ENCODE data around the gene CD22. TPM values are rescaled to one million over a fixed set of nuclear protein-coding genes. Genes with fewer than 3 reads are reported as not detected.

Gene CD22
- total and polyA plus RNA-seq, 2 of the 8 experiments (the other 6 are each of a cell fraction or from before 2014, with no cell fraction given), result 0.06 to 0.60 TPM

GRCh38 chr19:35341565-35342225, 12.7 kb downstream of the CD22 start:
- no peak overlapping the region for H2AK5ac ChIP-seq (ENCODE audit: low read depth, low read length)
- H3K9me3 ChIP-seq (ENCODE audit: insufficient read depth in 2 of 2, low read depth in 1 of 2, low read length in 1 of 2), result no peaks in the 10 kb centered on the region
- FAIRE-seq, result no peak
- H3K4me3 ChIP-seq (ENCODE audit: extremely low read depth in 1 of 4, insufficient read depth in 2 of 4, low read depth in 3 of 4, low read length in 4 of 4), result no peak overlapping the region
- no peak overlapping the region for H2BK15ac ChIP-seq (ENCODE audit: low read length)
- H4K20me1 ChIP-seq (replicated peaks in 1 of 2; ENCODE audit: control insufficient read depth in 1 of 2, insufficient read depth in 2 of 2, low read length in 2 of 2), result no peaks in the 10 kb centered on the region
- no peak overlapping the region for H2BK120ac ChIP-seq (replicated peaks; ENCODE audit: low read depth, low read length)
- H3K23me2 ChIP-seq (ENCODE audit: low read depth, low read length), result no peaks in the 10 kb centered on the region; the same call in 1 of the 2 replicates
- no peak overlapping the region for H3K9ac ChIP-seq (replicated peaks in 1 of 4; ENCODE audit: extremely low read depth in 1 of 4, low read depth in 3 of 4, low read length in 3 of 4)
- H3K4me1 ChIP-seq (replicated peaks in 1 of 4; ENCODE audit: control insufficient read depth in 3 of 4, insufficient read depth in 4 of 4, low read length in 3 of 4), result no peaks in the 10 kb centered on the region
- H2BK5ac ChIP-seq (ENCODE audit: low read depth, low read length), result no peak overlapping the region
- no peak overlapping the region for H4K5ac ChIP-seq (ENCODE audit: insufficient read length, low read depth, low read length)
- no peak overlapping the region for H3K18ac ChIP-seq (ENCODE audit: extremely low read depth, low read length)
- no peak overlapping the region for H3K23ac ChIP-seq (ENCODE audit: insufficient read length)
- no peak overlapping the region for H2BK20ac ChIP-seq (ENCODE audit: low read length)
- TF ChIP-seq ZNF274 (IDR thresholded peaks at IDR 0.05; ENCODE audit: borderline replicate concordance, extremely low read depth, low read length), result no peak
- no peak for TF ChIP-seq CEBPB (IDR thresholded peaks at IDR 0.05; ENCODE audit: low read depth, low read length)
- TF ChIP-seq TAF1 (IDR thresholded peaks at IDR 0.05; ENCODE audit: low read depth, low read length), result no peak
- no peak for TF ChIP-seq ATF3 (IDR thresholded peaks at IDR 0.05; ENCODE audit: insufficient read depth, low read depth, low read length)
- no peak for TF ChIP-seq SP2 (IDR thresholded peaks at IDR 0.05; ENCODE audit: low read length)
- TF ChIP-seq CBX8 (IDR thresholded peaks at IDR 0.05; ENCODE audit: borderline replicate concordance, low read depth, low read length), result no peak
- no peak for TF ChIP-seq PHF8 (conservative IDR thresholded peaks at IDR 0.05; ENCODE audit: low read depth, low read length)
- TF ChIP-seq TBP (IDR thresholded peaks at IDR 0.05; ENCODE audit: low read depth, low read length), result no peak
- DNase-seq (ENCODE audit: low read depth in 1 of 2, low spot score in 2 of 2), result no peak
- no peak overlapping the region for H2AFZ ChIP-seq (ENCODE audit: low read length)
- no peak overlapping the region for H2BK12ac ChIP-seq (ENCODE audit: low read depth, low read length)
- H3K4me2 ChIP-seq (ENCODE audit: insufficient read depth in 1 of 2, low read depth in 2 of 2, low read length in 2 of 2), result no peak overlapping the region
- H3K27ac ChIP-seq (ENCODE audit: low read depth, low read length), result no peak overlapping the region
- H3K27me3 ChIP-seq (replicated peaks in 1 of 4; ENCODE audit: control insufficient read depth in 3 of 4, extremely low read depth in 1 of 4, insufficient read depth in 3 of 4, low read length in 3 of 4), result no peaks in the 10 kb centered on the region
- no peak overlapping the region for H3K4ac ChIP-seq (replicated peaks; ENCODE audit: insufficient read length, low read depth, low read length)
- no peak overlapping the region for H4K8ac ChIP-seq (ENCODE audit: extremely low read depth, insufficient read depth, low read length)
- H3K79me2 ChIP-seq (ENCODE audit: control insufficient read depth in 1 of 2, insufficient read depth in 2 of 2, low read length in 2 of 2), result no peaks in the 10 kb centered on the region
- H3K36me3 ChIP-seq (ENCODE audit: control insufficient read depth in 2 of 4, insufficient read depth in 4 of 4, low read length in 3 of 4), result no peaks in the 10 kb centered on the region
- H3K14ac ChIP-seq (ENCODE audit: insufficient read length), result no peak overlapping the region
- ChIA-PET CTCF (ENCODE audit: partially characterized antibody) (interaction anchor here (0.9 to 1.3 kb wide), 3 partner anchors 9 to 73 kb away, joined by 3 read pairs; no protein-coding TSS in a partner anchor), POLR2A (ENCODE audit: partially characterized antibody) (interaction anchor here (1.5 kb wide), 1 partner anchor 169 kb away, joined by 6 read pairs; no protein-coding TSS in a partner anchor)
- no peaks in the 10 kb centered on the region for H3K79me1 ChIP-seq (ENCODE audit: low read depth, low read length)
- H3K56ac ChIP-seq (replicated peaks; ENCODE audit: insufficient read length, low read depth, low read length), result no peak overlapping the region
- H4K91ac ChIP-seq (replicated peaks; ENCODE audit: insufficient read length, low read length), result no peak overlapping the region
- 90% methylated on average over 14 of the region's 14 CpGs; no CpG with 5 or more reads in 1 of the 2 experiments for WGBS, 2 experiments (ENCODE audit: extremely low coverage in 1 of 2, insufficient coverage in 1 of 2, insufficient read length in 1 of 2, insufficient replicate concordance in 2 of 2, low coverage in 1 of 2, low lambda C conversion rate in 2 of 2, missing lambda C conversion rate in 1 of 2)

All from H1 (cell line).